ENCODE results near the gene FHAD1. TPM values are rescaled to one million over a fixed set of nuclear protein-coding genes. Genes with fewer than 3 reads are reported as not detected.

FHAD1 gene
- total and polyA plus RNA-seq, 10 of the 15 experiments (the other 5 are each of a cell fraction or from before 2014, with no cell fraction given), result 0.09 to 1.0 (median 0.32) TPM; not detected in 2

- RAD21 ChIA-PET (ENCODE audit: unreplicated experiment), result interaction anchor here (1.4 kb wide), 1 partner anchor 180 kb away, joined by 6 read pairs; no protein-coding TSS in a partner anchor
- Histone ChIP-seq H3K36me3 (ENCODE audit: control insufficient read depth in 2 of 2, insufficient read depth in 2 of 2, low read length in 1 of 2) (no peaks in the 10 kb centered on the region), H4K20me1 (ENCODE audit: control insufficient read depth, insufficient read depth) (no peaks in the 10 kb centered on the region; the same call in 1 of the 2 replicates), H3K9ac (ENCODE audit: control insufficient read depth, insufficient read depth, low read length) (no peak overlapping the region), H3K4me2 (ENCODE audit: control insufficient read depth, insufficient read depth) (no peak overlapping the region), H3K79me2 (ENCODE audit: control insufficient read depth, insufficient read depth, low read length) (no peaks in the 10 kb centered on the region), H3K4me3 (no peak overlapping the region), H3K9me3 (replicated peaks; ENCODE audit: control insufficient read depth, insufficient read depth, low read length) (no peaks in the 10 kb centered on the region), H2AFZ (ENCODE audit: control insufficient read depth, low read depth, low read length) (no peak overlapping the region), H3K4me1 (ENCODE audit: control insufficient read depth, insufficient read depth, low read length) (no peaks in the 10 kb centered on the region), H3K27ac (ENCODE audit: control insufficient read depth, insufficient read depth) (no peak overlapping the region), H3K27me3 (replicated peaks in 1 of 2; ENCODE audit: control insufficient read depth in 2 of 2, insufficient read depth in 2 of 2, low read length in 1 of 2) (peaks cover 0 to 2% of the 10 kb centered on the region in 2 experiments; a peak in 3 of 4 replicates)
- no peak for TF ChIP-seq ZNF592 (IDR thresholded peaks at IDR 0.05)
- no peak for TF ChIP-seq NFYB (IDR thresholded peaks at IDR 0.05; ENCODE audit: insufficient read depth, low read depth, low read length)
- no peak for TF ChIP-seq NR2F1 (conservative IDR thresholded peaks at IDR 0.05)
- TF ChIP-seq ASH2L (IDR thresholded peaks at IDR 0.05; ENCODE audit: borderline replicate concordance, low read depth), result no peak
- no peak for TF ChIP-seq SRF (IDR thresholded peaks at IDR 0.05; ENCODE audit: low read depth in 2 of 2, low read length in 2 of 2)
- no peak for TF ChIP-seq POLR2AphosphoS5 (IDR thresholded peaks at IDR 0.05; ENCODE audit: low read length)
- no peak for TF ChIP-seq CREM (IDR thresholded peaks at IDR 0.05; ENCODE audit: low read depth)
- TF ChIP-seq BMI1 (IDR thresholded peaks at IDR 0.05; ENCODE audit: borderline replicate concordance), result no peak
- no peak for TF ChIP-seq SREBF1 (IDR thresholded peaks at IDR 0.05; ENCODE audit: low read length)
- TF ChIP-seq TBL1XR1 (IDR thresholded peaks at IDR 0.05; ENCODE audit: low read depth, low read length), result no peak
- TF ChIP-seq MEF2A (IDR thresholded peaks at IDR 0.05; ENCODE audit: insufficient read depth, low read depth, low read length), result no peak
- no peak for TF ChIP-seq POLR2A (IDR thresholded peaks at IDR 0.05; ENCODE audit: low read depth, low read length)
- no peak for TF ChIP-seq ZNF207 (IDR thresholded peaks at IDR 0.05; ENCODE audit: borderline replicate concordance)
- TF ChIP-seq CHD2 (IDR thresholded peaks at IDR 0.05; ENCODE audit: borderline replicate concordance, low read depth, low read length), result no peak
- TF ChIP-seq RCOR1 (conservative IDR thresholded peaks at IDR 0.05; ENCODE audit: low read depth, low read length), result no peak
- TF ChIP-seq E4F1 (IDR thresholded peaks at IDR 0.05; ENCODE audit: borderline replicate concordance, partially characterized antibody), result no peak
- no peak for TF ChIP-seq MTA3 (IDR thresholded peaks at IDR 0.05; ENCODE audit: borderline replicate concordance, low read length)
- no peak for TF ChIP-seq SMARCA5 (IDR thresholded peaks at IDR 0.05)
- no peak for TF ChIP-seq CHD1 (IDR thresholded peaks at IDR 0.05; ENCODE audit: low read depth, low read length)
- DNase-seq (ENCODE audit: low read depth, low spot score) (no peak), FAIRE-seq (no peak), ATAC-seq (no peak)
- SMC1A ChIA-PET (ENCODE audit: uncharacterized antibody, unreplicated experiment), result interaction anchor here (1.6 kb wide), 1 partner anchor 180 kb away, joined by 6 read pairs; no protein-coding TSS in a partner anchor
- BruUV-seq (replicated peaks), result no TSS peak
- CTCF ChIA-PET, result interaction anchor here (1.0 to 1.3 kb wide), 2 partner anchors 178 to 180 kb away, joined by 3 to 4 read pairs; no protein-coding TSS in a partner anchor
- POLR2A ChIA-PET, result no interaction called here
- in situ Hi-C loops (cut with MboI), result loop anchor here (10.0 kb wide), 1 partner anchor 184 kb away; no protein-coding TSS in a partner anchor
- WGBS (ENCODE audit: insufficient coverage, insufficient replicate concordance, low lambda C conversion rate, missing lambda C conversion rate), result 23% methylated on average over 6 of the region's 6 CpGs
- intact Hi-C loops (cut with micrococcal nuclease; ENCODE audit: unreplicated experiment), result no loop called here
These were observed 61.6 kb downstream of the FHAD1 start for GRCh38 chr1:15308621-15309027.
